Measurements from ENCODE around the gene THSD4.

THSD4 gene

DNA sequence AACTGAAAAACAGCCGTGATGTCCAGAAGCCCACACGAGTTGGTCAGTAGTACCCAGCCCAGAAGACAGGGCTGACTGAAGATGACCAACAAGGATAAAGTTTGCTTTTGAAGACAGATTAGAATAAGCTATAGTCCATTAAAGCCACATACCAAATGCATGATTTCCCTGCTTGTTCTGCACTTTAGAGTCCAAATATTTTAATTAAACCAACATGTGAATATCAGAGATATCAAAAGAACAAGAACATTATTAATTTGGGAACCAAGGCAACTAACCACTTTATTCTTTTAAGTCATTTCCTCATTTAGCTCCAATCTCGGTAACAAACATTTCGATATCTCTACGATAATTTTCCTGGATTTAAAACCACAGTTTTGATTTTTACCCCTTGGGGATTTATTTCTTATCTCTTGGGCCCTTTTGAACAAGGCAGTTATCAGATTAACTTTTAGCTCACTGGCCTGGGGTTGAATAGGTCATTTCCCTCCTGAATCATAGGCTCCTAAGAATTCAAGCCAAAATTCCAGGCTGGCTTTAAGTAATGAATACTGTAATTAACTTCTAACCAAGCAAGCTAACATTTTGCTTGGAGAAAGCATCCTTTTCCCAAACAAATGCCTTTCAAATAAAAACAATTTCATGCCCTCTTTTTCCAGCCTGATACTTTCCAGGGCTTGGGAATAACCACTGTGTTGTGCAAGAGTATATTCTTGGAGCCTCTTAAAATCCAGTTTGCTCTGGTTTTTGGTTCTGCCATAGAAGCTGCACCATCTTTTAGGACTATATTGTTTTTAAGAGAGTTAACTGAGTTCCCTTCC lies 592.2 kb downstream of the THSD4 start:
- no peak overlapping the region for H3K27ac ChIP-seq

DNA sequence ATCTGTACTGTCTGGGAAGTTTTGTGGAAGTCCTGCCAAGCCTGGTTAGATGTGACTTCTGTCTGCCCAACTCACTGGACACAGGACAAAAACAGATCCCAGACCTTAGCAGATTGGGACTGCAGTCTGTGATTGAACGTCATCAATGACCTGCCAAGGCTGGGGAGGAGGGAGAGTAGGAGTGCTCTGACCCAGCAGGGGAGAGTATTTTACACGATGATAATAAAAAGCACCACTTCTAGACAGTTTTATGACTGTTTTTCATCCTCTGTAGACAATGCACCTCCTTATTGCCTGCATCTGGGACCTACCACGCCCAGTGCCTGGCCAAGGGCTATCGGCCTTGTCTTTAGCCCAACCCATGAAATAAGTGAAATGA lies 592.8 kb downstream of the THSD4 start:
- H3K4me1 ChIP-seq, result no peaks in the 10 kb centered on the region
- H3K9ac ChIP-seq, result no peak overlapping the region
- H3K9me3 ChIP-seq, result no peaks in the 10 kb centered on the region
- no peak overlapping the region for H3K4me3 ChIP-seq
- no peaks in the 10 kb centered on the region for H4K20me1 ChIP-seq
- H3K36me3 ChIP-seq, result no peaks in the 10 kb centered on the region
- H3K27ac ChIP-seq, result no peak overlapping the region
- H3K27me3 ChIP-seq, result no peaks in the 10 kb centered on the region
- TF ChIP-seq Cebpa-rat (IDR thresholded peaks at IDR 0.05), result no peak
- H3K4me2 ChIP-seq, result no peak overlapping the region

More for the DNA sequence above, 592.2 kb downstream of the THSD4 start:
- no peaks in the 10 kb centered on the region for H4K20me1 ChIP-seq
- H3K27me3 ChIP-seq, result no peaks in the 10 kb centered on the region
- H3K36me3 ChIP-seq, result no peaks in the 10 kb centered on the region
- H3K4me3 ChIP-seq, result no peak overlapping the region
- H3K4me2 ChIP-seq, result no peak overlapping the region
- H3K4me1 ChIP-seq, result no peaks in the 10 kb centered on the region
- H3K9ac ChIP-seq, result no peak overlapping the region
- no peaks in the 10 kb centered on the region for H3K9me3 ChIP-seq
- no peak for TF ChIP-seq Cebpa-rat (IDR thresholded peaks at IDR 0.05)

DNA sequence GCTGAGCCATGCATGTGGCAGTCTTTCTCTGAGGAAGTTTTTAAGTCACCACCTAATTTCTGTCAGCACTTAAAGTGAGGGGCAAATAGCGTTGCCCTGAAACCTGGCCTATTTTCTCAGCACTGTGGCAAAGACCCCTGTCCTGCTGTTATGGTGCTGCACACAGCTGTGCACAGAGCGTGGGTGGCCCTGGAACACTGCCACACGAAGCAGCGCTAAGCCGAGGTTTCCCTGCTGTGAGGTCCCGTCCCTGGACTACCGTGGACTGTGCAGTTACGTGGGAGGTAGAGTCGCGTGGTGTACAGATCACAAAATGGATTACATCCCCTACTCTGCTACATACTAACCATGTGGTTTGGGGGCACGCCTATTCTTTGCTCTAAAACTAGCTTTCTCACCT lies 593.5 kb downstream of the THSD4 start:
- H3K36me3 ChIP-seq, result no peaks in the 10 kb centered on the region
- no peak overlapping the region for H3K9ac ChIP-seq
- H3K4me3 ChIP-seq, result no peak overlapping the region
- TF ChIP-seq Cebpa-rat (IDR thresholded peaks at IDR 0.05), result no peak
- H3K9me3 ChIP-seq, result no peaks in the 10 kb centered on the region
- H4K20me1 ChIP-seq, result no peaks in the 10 kb centered on the region
- H3K4me1 ChIP-seq, result no peaks in the 10 kb centered on the region
- H3K4me2 ChIP-seq, result no peak overlapping the region
- H3K27ac ChIP-seq, result no peak overlapping the region
- H3K27me3 ChIP-seq, result no peaks in the 10 kb centered on the region

DNA sequence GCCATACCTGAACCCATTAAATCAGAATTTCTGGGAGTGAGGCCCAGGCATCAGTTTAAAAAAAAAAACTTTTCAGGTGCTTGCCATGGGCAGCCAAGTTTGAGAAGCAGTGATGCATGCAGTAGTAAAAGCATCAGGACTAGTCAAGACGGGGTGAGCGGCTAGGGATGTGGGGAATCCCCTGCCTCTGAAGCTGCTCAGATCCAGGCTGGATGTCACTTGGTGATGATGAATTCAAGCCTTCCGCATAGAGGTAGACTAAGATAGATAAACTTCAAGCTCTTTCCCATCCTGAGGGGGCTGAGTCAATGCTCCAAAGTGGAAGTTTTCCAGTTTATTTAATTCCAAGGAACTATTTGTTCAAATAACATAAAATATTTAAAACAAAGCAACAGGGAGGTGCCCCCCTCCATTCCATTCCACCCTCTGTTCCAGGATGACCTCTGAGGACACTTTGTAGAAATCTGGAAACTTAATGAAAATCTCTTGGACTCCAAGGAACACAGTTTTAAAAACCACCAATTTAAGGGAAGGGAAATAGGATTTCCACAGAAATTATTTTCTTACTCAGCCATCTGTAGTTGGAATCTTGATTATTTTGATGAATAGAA lies 594.6 kb downstream of the THSD4 start:
- Histone ChIP-seq H3K36me3 (no peaks in the 10 kb centered on the region), H3K4me1 (no peaks in the 10 kb centered on the region), H3K9ac (no peak overlapping the region), H3K27ac (no peak overlapping the region), H3K27me3 (no peaks in the 10 kb centered on the region), H3K4me2 (no peak overlapping the region), H3K4me3 (no peak overlapping the region), H3K9me3 (no peaks in the 10 kb centered on the region), H4K20me1 (no peaks in the 10 kb centered on the region)
- TF ChIP-seq Cebpa-rat (IDR thresholded peaks at IDR 0.05), result no peak

- Histone ChIP-seq H3K36me3 (no peaks in the 10 kb centered on the region), H3K9ac (no peak overlapping the region), H3K9me3 (no peaks in the 10 kb centered on the region), H3K4me1 (no peaks in the 10 kb centered on the region), H3K4me3 (no peak overlapping the region), H4K20me1 (no peaks in the 10 kb centered on the region), H3K27me3 (no peaks in the 10 kb centered on the region), H3K27ac (no peak overlapping the region), H3K4me2 (no peak overlapping the region)
- no peak for TF ChIP-seq Cebpa-rat (IDR thresholded peaks at IDR 0.05)
These were observed 596.9 kb downstream of the THSD4 start for GRCh38 chr15:71712182-71712581.

DNA sequence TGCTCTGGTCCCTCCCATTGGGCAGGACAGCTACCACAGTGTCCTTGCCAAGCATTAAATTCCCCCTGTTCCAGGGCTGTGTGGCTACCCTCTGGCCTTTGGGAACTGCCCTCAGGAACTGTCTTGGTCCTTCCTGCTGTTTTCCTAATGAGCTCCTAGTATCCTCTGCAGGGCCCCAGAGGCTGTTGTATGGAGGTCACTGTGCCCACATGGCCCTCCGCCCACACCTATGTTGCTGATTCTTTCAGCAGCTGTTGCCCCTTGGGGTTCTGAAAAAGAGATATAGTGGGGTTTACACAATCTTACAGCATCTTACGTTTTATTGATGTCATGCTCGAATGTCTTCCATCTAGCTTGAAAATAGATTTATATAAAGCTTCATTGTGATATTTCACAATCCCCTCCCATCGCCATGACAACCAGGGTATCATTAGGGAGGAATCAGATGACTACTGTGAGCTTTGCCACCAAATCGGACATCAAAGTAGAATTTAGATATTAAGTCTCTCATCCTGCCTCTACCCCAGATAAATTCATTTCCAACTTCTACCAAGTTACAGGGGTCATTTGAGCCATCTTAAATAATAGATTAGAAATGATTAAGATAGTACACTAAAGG lies 598.0 kb downstream of the THSD4 start:
- H3K36me3 ChIP-seq, result no peaks in the 10 kb centered on the region
- H3K4me2 ChIP-seq, result no peak overlapping the region
- H3K27me3 ChIP-seq, result no peaks in the 10 kb centered on the region
- no peaks in the 10 kb centered on the region for H3K4me1 ChIP-seq
- H4K20me1 ChIP-seq, result no peaks in the 10 kb centered on the region
- no peak for TF ChIP-seq Cebpa-rat (IDR thresholded peaks at IDR 0.05)
- H3K4me3 ChIP-seq, result no peak overlapping the region
- H3K27ac ChIP-seq, result no peak overlapping the region
- H3K9ac ChIP-seq, result no peak overlapping the region
- H3K9me3 ChIP-seq, result no peaks in the 10 kb centered on the region

- Histone ChIP-seq H3K27me3 (no peaks in the 10 kb centered on the region), H3K36me3 (no peaks in the 10 kb centered on the region), H4K20me1 (no peaks in the 10 kb centered on the region), H3K9me3 (no peaks in the 10 kb centered on the region), H3K4me3 (no peak overlapping the region), H3K27ac (no peak overlapping the region), H3K4me2 (no peak overlapping the region), H3K9ac (no peak overlapping the region), H3K4me1 (no peaks in the 10 kb centered on the region)
- TF ChIP-seq Cebpa-rat (IDR thresholded peaks at IDR 0.05), result no peak
These were observed 600.6 kb downstream of the THSD4 start for GRCh38 chr15:71715914-71716313.

- H3K4me2 ChIP-seq, result no peak overlapping the region
- no peaks in the 10 kb centered on the region for H4K20me1 ChIP-seq
- TF ChIP-seq Cebpa-rat (IDR thresholded peaks at IDR 0.05), result no peak
- H3K27ac ChIP-seq, result no peak overlapping the region
- no peaks in the 10 kb centered on the region for H3K27me3 ChIP-seq
- no peaks in the 10 kb centered on the region for H3K36me3 ChIP-seq
- no peak overlapping the region for H3K9ac ChIP-seq
- no peaks in the 10 kb centered on the region for H3K9me3 ChIP-seq
- H3K4me1 ChIP-seq, result no peaks in the 10 kb centered on the region
- no peak overlapping the region for H3K4me3 ChIP-seq
These were observed 601.7 kb downstream of the THSD4 start for GRCh38 chr15:71716990-71717389.

DNA sequence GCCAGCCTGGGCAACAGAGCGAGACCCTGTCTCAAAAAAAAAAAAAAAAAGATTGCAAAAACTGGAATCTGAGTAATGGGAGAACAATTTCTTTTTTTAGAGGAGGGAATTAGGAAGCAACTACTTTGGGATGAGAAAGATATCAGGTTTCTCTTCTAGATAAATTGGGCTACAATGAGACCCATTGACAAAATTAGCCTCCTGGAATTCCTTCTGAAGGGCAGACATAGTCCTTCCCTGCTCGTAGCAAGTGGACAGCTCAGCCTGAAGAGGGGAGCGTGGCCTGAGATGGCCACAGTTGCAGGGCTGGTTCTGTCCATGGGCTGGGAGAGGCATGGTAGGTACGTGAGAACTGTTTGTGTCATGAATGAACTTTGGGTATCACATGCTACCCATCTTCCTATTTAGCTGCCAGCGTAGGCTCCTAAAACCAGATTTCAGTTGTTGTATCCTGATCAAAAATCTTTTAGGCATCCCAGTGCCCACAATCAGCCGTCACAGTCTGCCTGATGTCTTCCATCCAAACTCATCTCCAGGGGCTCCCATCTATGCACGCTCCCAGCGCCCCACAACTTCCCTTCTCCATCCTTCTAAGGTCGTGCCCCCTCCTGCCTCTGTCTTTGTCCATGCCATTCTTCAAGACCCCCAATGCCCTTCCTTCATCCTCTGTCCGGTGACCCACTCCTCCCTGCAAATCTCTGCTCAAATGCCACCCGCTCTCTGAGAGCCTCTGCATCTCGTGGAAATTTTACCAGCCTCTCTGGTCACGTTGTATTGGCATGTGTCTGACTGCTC lies 603.0 kb downstream of the THSD4 start:
- no peak overlapping the region for H3K9ac ChIP-seq
- no peaks in the 10 kb centered on the region for H3K36me3 ChIP-seq
- no peaks in the 10 kb centered on the region for H4K20me1 ChIP-seq
- H3K27me3 ChIP-seq, result no peaks in the 10 kb centered on the region
- no peak for TF ChIP-seq Cebpa-rat (IDR thresholded peaks at IDR 0.05)
- H3K4me3 ChIP-seq, result no peak overlapping the region
- H3K4me1 ChIP-seq, result no peaks in the 10 kb centered on the region
- H3K4me2 ChIP-seq, result no peak overlapping the region
- H3K27ac ChIP-seq, result no peak overlapping the region
- no peaks in the 10 kb centered on the region for H3K9me3 ChIP-seq

All from BLaER1 (cell line).